Vagina (tissue), 2 donors: ENCODE data around the gene R3HDM4. TPM values are rescaled to one million over a fixed set of nuclear protein-coding genes. Genes with fewer than 3 reads are reported as not detected.
"Not testable (repeated sequence)": the region's sequence is repeated elsewhere in the genome, so short reads cannot be mapped to it uniquely, and the experiment has no call there.

Experiments
- DNase-seq, 2 donors: peaks; one replicate each; pipeline ENCODE4 v3.0.0-alpha.2; 2017; ENCODE audit errors: extremely low spot score in 2 of 2
- H3K27ac ChIP-seq: fragments of 200-600 bp; sonication (generic); one replicate; pipeline ENCODE4 v1.5.1; 2019
- H3K27me3 ChIP-seq: fragments of 200-600 bp; sonication (generic); one replicate; pipeline ENCODE4 v1.5.1; 2019
- H3K36me3 ChIP-seq, 2 donors: fragments of 200-600 bp; sonication (generic); one replicate each; pipeline ENCODE4 v1.5.1; 2017 to 2019
- H3K4me1 ChIP-seq: fragments of 200-600 bp; sonication (generic); one replicate; pipeline ENCODE4 v1.5.1; 2019
- H3K4me3 ChIP-seq, 2 donors: fragments of 200-600 bp; sonication (generic); 1 replicate in 1 of 2; 2 replicates in 1 of 2; pipeline ENCODE4 v1.5.1; 2016 to 2019
- H3K9me3 ChIP-seq: fragments of 200-600 bp; sonication (generic); one replicate; pipeline ENCODE4 v1.5.1; 2019
- CTCF ChIP-seq, 3 experiments: fragments of 450-650 bp in 2 of 3; fragments of 200-600 bp in 1 of 3; sonication (generic) in 1 of 3; IDR thresholded peaks; one replicate each; pipeline ENCODE4 v1.5.1; 2017 to 2019; ENCODE audit warnings: antibody characterized with exemption in 3 of 3, mild to moderate bottlenecking in 2 of 3, moderate library complexity in 2 of 3
- POLR2A ChIP-seq, 2 donors: fragments of 450-650 bp; IDR thresholded peaks; one replicate each; pipeline ENCODE4 v1.6.1; 2017; ENCODE audit warnings: antibody characterized with exemption in 2 of 2, mild to moderate bottlenecking in 2 of 2, moderate library complexity in 2 of 2
- POLR2AphosphoS5 ChIP-seq, 2 donors: sonication (generic); formaldehyde crosslinking; IDR thresholded peaks; one replicate each; pipeline ENCODE4 v1.9.0; 2017; ENCODE audit warnings: antibody characterized with exemption in 2 of 2, mild to moderate bottlenecking in 2 of 2, low read depth in 1 of 2; ENCODE audit not compliant: insufficient read depth in 1 of 2
- intact Hi-C: fragments of 100-400 bp; cut with DNase I; formaldehyde crosslinking; loops from one replicate; pipeline ENCODE4 v1.15.1; 2023
- total RNA-seq: library from RNA; depleted of rRNA; stranded (reverse); fragments of >200 nt; gene quantifications from one replicate; pipeline ENCODE4 v1.2.3, GENCODE V29; 2016

Gene R3HDM4
- total RNA-seq, 1 donor from 2014 or later: 41.3 TPM

DNA sequence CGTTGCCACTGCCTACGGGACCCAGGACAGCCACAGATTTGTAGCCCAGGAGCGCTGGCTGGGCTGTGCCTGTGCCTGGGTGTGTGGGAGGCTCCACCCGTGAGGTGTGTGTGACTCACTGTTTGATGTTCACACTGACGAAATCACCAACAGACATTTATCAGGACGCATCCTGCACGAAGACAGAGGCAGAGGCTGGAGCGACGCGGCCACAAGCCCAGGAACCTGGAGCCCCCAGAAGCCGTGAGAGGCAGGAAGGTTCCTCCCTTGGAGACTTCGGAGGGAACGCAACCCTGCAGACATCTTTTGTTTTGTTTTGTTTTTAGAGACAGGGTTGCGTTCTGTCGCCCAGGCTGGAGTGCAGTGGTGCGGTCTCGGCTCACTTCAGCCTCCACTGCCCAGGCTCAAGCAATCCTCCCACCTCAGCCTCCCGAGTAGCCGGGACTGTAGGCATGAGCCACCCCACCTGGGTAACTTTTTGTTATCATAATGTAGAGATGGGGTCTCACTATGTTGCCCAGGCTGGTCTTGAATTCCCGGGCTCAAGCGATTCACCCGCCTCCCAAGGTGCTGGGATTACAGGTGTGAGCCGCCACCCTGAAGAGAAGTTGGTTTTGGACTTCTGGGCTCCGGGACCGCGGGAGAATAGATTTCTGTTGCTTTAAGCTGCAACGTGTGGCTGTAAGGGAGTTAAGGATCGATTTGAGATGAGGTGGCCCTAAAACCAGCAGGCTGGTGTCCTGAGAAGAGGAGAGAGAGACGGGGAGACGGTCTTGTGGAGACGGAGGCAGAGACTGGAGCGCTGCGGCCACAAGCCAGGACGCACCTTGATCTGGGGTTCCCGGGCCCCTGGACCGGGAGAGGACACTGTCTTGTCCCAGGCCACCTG is 46.2 kb upstream of the R3HDM4 start:
- Histone ChIP-seq H3K4me3 (no peak overlapping the region), H3K27me3 (no peaks in the 10 kb centered on the region), H3K27ac (no peak overlapping the region), H3K9me3 (no peaks in the 10 kb centered on the region), H3K36me3 (no peaks in the 10 kb centered on the region), H3K4me1 (peaks cover 14% of the 10 kb centered on the region)
- DNase-seq: no peak
- intact Hi-C loops: no loop called here
- TF ChIP-seq POLR2AphosphoS5 (IDR thresholded peaks at IDR 0.05; ENCODE audit: insufficient read depth in 1 of 2, low read depth in 1 of 2) (no peak), POLR2A (IDR thresholded peaks at IDR 0.05) (no peak), CTCF (IDR thresholded peaks at IDR 0.05) (no peak)

DNA sequence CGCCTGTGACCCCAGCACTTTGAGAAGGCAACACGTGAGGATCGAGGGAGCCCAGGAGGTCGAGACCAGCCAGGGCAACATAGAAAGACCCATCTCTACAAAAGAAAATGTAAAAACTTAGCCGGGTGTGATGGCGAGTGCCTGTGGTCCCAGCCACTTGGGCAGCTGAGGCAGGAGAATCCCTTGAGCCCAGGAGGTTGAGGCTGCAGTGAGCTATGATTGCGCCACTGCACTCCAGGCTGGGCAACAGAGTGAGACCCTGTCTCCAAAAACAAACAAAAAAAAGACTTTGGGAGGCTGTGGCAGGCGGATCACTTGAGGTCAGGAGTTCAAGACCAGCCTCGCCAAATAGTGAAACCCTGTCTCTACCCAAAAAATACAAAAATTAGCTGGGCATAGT is 44.6 kb upstream of the R3HDM4 start:
- DNase-seq, intact Hi-C loops, H3K4me3 ChIP-seq, H3K9me3 ChIP-seq, H3K27me3 ChIP-seq, H3K27ac ChIP-seq, H3K36me3 ChIP-seq: not testable (repeated sequence)
- H3K4me1 ChIP-seq: peaks cover 28% of the 10 kb centered on the region

GRCh38 chr19:956766-957440 is 43.9 kb upstream of the R3HDM4 start:
- Histone ChIP-seq H3K27me3 (no peaks in the 10 kb centered on the region), H3K4me3 (no peak overlapping the region), H3K36me3 (no peaks in the 10 kb centered on the region), H3K27ac (no peak overlapping the region), H3K9me3 (no peaks in the 10 kb centered on the region), H3K4me1 (peaks cover 29% of the 10 kb centered on the region)
- TF ChIP-seq CTCF (IDR thresholded peaks at IDR 0.05) (no peak), POLR2AphosphoS5 (IDR thresholded peaks at IDR 0.05; ENCODE audit: insufficient read depth in 1 of 2, low read depth in 1 of 2) (no peak), POLR2A (IDR thresholded peaks at IDR 0.05) (no peak)
- no peak for DNase-seq
- intact Hi-C loops: no loop called here

GRCh38 chr19:955803-956765 is 43.1 kb upstream of the R3HDM4 start:
- TF ChIP-seq CTCF (IDR thresholded peaks at IDR 0.05) (no peak), POLR2A (IDR thresholded peaks at IDR 0.05) (no peak), POLR2AphosphoS5 (IDR thresholded peaks at IDR 0.05; ENCODE audit: insufficient read depth in 1 of 2, low read depth in 1 of 2) (no peak)
- no peak overlapping the region for H3K27ac ChIP-seq
- H3K4me1 ChIP-seq: peaks cover 29% of the 10 kb centered on the region
- H3K27me3 ChIP-seq: no peaks in the 10 kb centered on the region
- intact Hi-C loops: no loop called here
- no peak for DNase-seq
- H3K4me3 ChIP-seq: no peak overlapping the region
- H3K9me3 ChIP-seq: no peaks in the 10 kb centered on the region
- H3K36me3 ChIP-seq: no peaks in the 10 kb centered on the region
